ENCODE results near the gene KIF16B. TPM values are rescaled to one million over a fixed set of nuclear protein-coding genes. Genes with fewer than 3 reads are reported as not detected.
"Not testable (repeated sequence)": the region's sequence is repeated elsewhere in the genome, so short reads cannot be mapped to it uniquely, and the experiment has no call there.

KIF16B gene
- total RNA-seq, 1 donor from 2014 or later: 27.0 TPM

GRCh38 chr20:16441546-16442164 is 131.6 kb downstream of the KIF16B start:
- Mint-ChIP-seq H3K27ac (ENCODE audit: unreplicated experiment) (no peak overlapping the region), H3K4me1 (ENCODE audit: low read depth, unreplicated experiment) (no peaks in the 10 kb centered on the region), H3K27me3 (ENCODE audit: unreplicated experiment) (no peaks in the 10 kb centered on the region), H3K9me3 (ENCODE audit: unreplicated experiment) (peaks cover 9% of the 10 kb centered on the region), H3K36me3 (ENCODE audit: unreplicated experiment) (peaks cover 28% of the 10 kb centered on the region), H3K4me3 (ENCODE audit: unreplicated experiment) (no peak overlapping the region)
- no peak for TF ChIP-seq CTCF (IDR thresholded peaks at IDR 0.05; ENCODE audit: partially characterized antibody, unreplicated experiment)
- no peak for DNase-seq

GRCh38 chr20:16440686-16441085 is 132.6 kb downstream of the KIF16B start:
- H3K36me3 Mint-ChIP-seq (ENCODE audit: unreplicated experiment): peaks cover 28% of the 10 kb centered on the region
- no peaks in the 10 kb centered on the region for H3K27me3 Mint-ChIP-seq (ENCODE audit: unreplicated experiment)
- DNase-seq: no peak
- no peak for TF ChIP-seq CTCF (IDR thresholded peaks at IDR 0.05; ENCODE audit: partially characterized antibody, unreplicated experiment)
- H3K4me1 Mint-ChIP-seq (ENCODE audit: low read depth, unreplicated experiment): no peaks in the 10 kb centered on the region
- peaks cover 9% of the 10 kb centered on the region for H3K9me3 Mint-ChIP-seq (ENCODE audit: unreplicated experiment)
- H3K4me3 Mint-ChIP-seq (ENCODE audit: unreplicated experiment): no peak overlapping the region
- no peak overlapping the region for H3K27ac Mint-ChIP-seq (ENCODE audit: unreplicated experiment)

- H3K4me1 Mint-ChIP-seq (ENCODE audit: low read depth, unreplicated experiment); H3K27me3 Mint-ChIP-seq (ENCODE audit: unreplicated experiment); DNase-seq; H3K9me3 Mint-ChIP-seq (ENCODE audit: unreplicated experiment); H3K4me3 Mint-ChIP-seq (ENCODE audit: unreplicated experiment); H3K27ac Mint-ChIP-seq (ENCODE audit: unreplicated experiment): not testable (repeated sequence)
- peaks cover 28% of the 10 kb centered on the region for H3K36me3 Mint-ChIP-seq (ENCODE audit: unreplicated experiment)
Observed at GRCh38 chr20:16439540-16439939, 133.7 kb downstream of the KIF16B start.

DNA sequence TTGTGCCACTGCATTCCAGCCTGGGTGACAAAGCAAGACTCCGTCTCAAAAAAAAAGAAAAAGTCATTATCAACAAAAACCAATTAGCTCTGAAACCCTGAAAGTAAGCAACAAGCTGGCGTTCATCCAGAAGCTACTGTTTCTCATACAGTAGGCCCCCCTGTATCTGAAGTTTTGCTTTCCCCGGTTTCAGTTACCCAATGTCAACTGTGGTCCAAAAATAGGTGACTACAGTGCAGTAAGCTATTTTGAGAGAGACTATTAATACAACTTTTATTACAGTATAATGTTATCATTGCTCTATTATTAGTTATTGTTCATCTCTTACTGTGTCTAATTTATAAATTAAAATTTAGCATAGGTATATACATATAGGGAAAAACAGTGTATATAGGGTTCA is 135.1 kb downstream of the KIF16B start:
- TF ChIP-seq CTCF (IDR thresholded peaks at IDR 0.05; ENCODE audit: partially characterized antibody, unreplicated experiment): no peak
- peaks cover 28% of the 10 kb centered on the region for H3K36me3 Mint-ChIP-seq (ENCODE audit: unreplicated experiment)
- DNase-seq: no peak
- H3K27ac Mint-ChIP-seq (ENCODE audit: unreplicated experiment): no peak overlapping the region
- no peaks in the 10 kb centered on the region for H3K27me3 Mint-ChIP-seq (ENCODE audit: unreplicated experiment)
- no peak overlapping the region for H3K4me3 Mint-ChIP-seq (ENCODE audit: unreplicated experiment)
- H3K9me3 Mint-ChIP-seq (ENCODE audit: unreplicated experiment): peaks cover 9% of the 10 kb centered on the region
- H3K4me1 Mint-ChIP-seq (ENCODE audit: low read depth, unreplicated experiment): peaks cover 8% of the 10 kb centered on the region

DNA sequence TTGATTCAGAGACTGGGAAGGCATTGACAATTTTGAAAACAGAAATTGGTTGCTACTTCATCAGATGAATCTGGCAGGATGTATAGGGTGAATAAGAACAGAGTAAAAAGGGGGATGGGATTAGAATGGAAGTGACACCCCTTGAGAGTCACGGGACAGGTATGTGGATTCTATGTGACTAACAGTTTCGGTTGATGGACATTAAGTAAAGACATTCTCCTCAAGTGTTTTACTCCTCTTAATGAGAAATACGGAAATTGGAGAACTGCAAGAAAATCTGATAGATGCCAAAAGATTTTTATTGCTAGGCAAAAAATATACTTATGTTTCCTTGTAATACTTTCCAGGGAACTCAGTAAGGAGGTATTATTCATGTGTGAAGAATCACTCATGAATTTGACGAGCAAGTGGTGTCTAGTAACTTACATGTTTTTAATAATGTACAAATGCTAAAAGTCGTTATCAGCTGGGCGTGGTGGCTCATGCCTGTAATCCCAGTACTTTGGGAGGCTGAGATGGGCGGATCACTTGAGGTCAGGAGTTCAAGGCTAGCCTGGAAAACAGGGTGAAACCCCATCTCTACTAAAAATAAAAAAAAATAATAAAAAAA is 135.8 kb downstream of the KIF16B start:
- peaks cover 10% of the 10 kb centered on the region for H3K4me1 Mint-ChIP-seq (ENCODE audit: low read depth, unreplicated experiment)
- H3K9me3 Mint-ChIP-seq (ENCODE audit: unreplicated experiment): peaks cover 9% of the 10 kb centered on the region
- H3K27me3 Mint-ChIP-seq (ENCODE audit: unreplicated experiment): no peaks in the 10 kb centered on the region
- H3K27ac Mint-ChIP-seq (ENCODE audit: unreplicated experiment): no peak overlapping the region
- DNase-seq: no peak
- TF ChIP-seq CTCF (IDR thresholded peaks at IDR 0.05; ENCODE audit: partially characterized antibody, unreplicated experiment): no peak
- H3K4me3 Mint-ChIP-seq (ENCODE audit: unreplicated experiment): no peak overlapping the region
- H3K36me3 Mint-ChIP-seq (ENCODE audit: unreplicated experiment): peaks cover 28% of the 10 kb centered on the region
